Measurements from ENCODE around the gene UBASH3B.

Gene UBASH3B

GRCh38 chr11:122755409-122755808 is 99.9 kb downstream of the UBASH3B start:
- DNase-seq (ENCODE audit: low spot score): no peak

- DNase-seq (ENCODE audit: low spot score): no peak
Observed at GRCh38 chr11:122755941-122756340, 100.4 kb downstream of the UBASH3B start.

- DNase-seq (ENCODE audit: low spot score): no peak
Observed at GRCh38 chr11:122756417-122756816, 100.9 kb downstream of the UBASH3B start.

GRCh38 chr11:122757201-122757600 is 101.7 kb downstream of the UBASH3B start:
- DNase-seq (ENCODE audit: low spot score): no peak

GRCh38 chr11:122758339-122758738 is 102.8 kb downstream of the UBASH3B start:
- no peak for DNase-seq (ENCODE audit: low spot score)

- no peak for DNase-seq (ENCODE audit: low spot score)
Observed at GRCh38 chr11:122758974-122759373, 103.5 kb downstream of the UBASH3B start.

GRCh38 chr11:122763108-122763507 is 107.6 kb downstream of the UBASH3B start:
- DNase-seq (ENCODE audit: low spot score): no peak

GRCh38 chr11:122764371-122765090 is 109.0 kb downstream of the UBASH3B start:
- DNase-seq (ENCODE audit: low spot score): no peak

- DNase-seq (ENCODE audit: low spot score): no peak
Observed at GRCh38 chr11:122765487-122766131, 110.1 kb downstream of the UBASH3B start.

GRCh38 chr11:122769126-122769780 is 113.7 kb downstream of the UBASH3B start:
- DNase-seq (ENCODE audit: low spot score): no peak

GRCh38 chr11:122772945-122773344 is 117.4 kb downstream of the UBASH3B start:
- no peak for DNase-seq (ENCODE audit: low spot score)

GRCh38 chr11:122773781-122774266 is 118.3 kb downstream of the UBASH3B start:
- DNase-seq (ENCODE audit: low spot score): no peak

- no peak for DNase-seq (ENCODE audit: low spot score)
Observed at GRCh38 chr11:122775675-122776271, 120.3 kb downstream of the UBASH3B start.

GRCh38 chr11:122776546-122776945 is 121.0 kb downstream of the UBASH3B start:
- DNase-seq (ENCODE audit: low spot score): no peak

- no peak for DNase-seq (ENCODE audit: low spot score)
Observed at GRCh38 chr11:122777343-122777742, 121.8 kb downstream of the UBASH3B start.

- DNase-seq (ENCODE audit: low spot score): no peak
Observed at GRCh38 chr11:122778148-122778547, 122.6 kb downstream of the UBASH3B start.

GRCh38 chr11:122779047-122779629 is 123.6 kb downstream of the UBASH3B start:
- no peak for DNase-seq (ENCODE audit: low spot score)

GRCh38 chr11:122780296-122780949 is 124.9 kb downstream of the UBASH3B start:
- no peak for DNase-seq (ENCODE audit: low spot score)

GRCh38 chr11:122781378-122782195 is 126.1 kb downstream of the UBASH3B start:
- peak; percentile 91 for DNase-seq (ENCODE audit: low spot score)

- DNase-seq (ENCODE audit: low spot score): no peak
Observed at GRCh38 chr11:122782222-122782621, 126.7 kb downstream of the UBASH3B start.
